Esophagus muscularis mucosa (tissue), 3 donors: Measurements from ENCODE around the gene LCNL1.

Experiments
- CTCF ChIP-seq, 3 experiments: fragments of 200-600 bp in 2 of 3; fragments of 450-650 bp in 1 of 3; sonication (generic) in 2 of 3; IDR thresholded peaks; one replicate each; pipeline ENCODE4 v1.5.1; 2017 to 2019; ENCODE audit warnings: antibody characterized with exemption in 3 of 3, mild to moderate bottlenecking in 2 of 3, moderate library complexity in 1 of 3
- POLR2A ChIP-seq: fragments of 450-650 bp; IDR thresholded peaks from one replicate; pipeline ENCODE4 v1.6.1; 2017; ENCODE audit warnings: antibody characterized with exemption, moderate library complexity, mild to moderate bottlenecking, low read depth
- POLR2AphosphoS5 ChIP-seq, 2 donors: sonication (generic); formaldehyde crosslinking; IDR thresholded peaks; one replicate each; pipeline ENCODE4 v1.6.1; 2017; ENCODE audit warnings: antibody characterized with exemption in 2 of 2

DNA sequence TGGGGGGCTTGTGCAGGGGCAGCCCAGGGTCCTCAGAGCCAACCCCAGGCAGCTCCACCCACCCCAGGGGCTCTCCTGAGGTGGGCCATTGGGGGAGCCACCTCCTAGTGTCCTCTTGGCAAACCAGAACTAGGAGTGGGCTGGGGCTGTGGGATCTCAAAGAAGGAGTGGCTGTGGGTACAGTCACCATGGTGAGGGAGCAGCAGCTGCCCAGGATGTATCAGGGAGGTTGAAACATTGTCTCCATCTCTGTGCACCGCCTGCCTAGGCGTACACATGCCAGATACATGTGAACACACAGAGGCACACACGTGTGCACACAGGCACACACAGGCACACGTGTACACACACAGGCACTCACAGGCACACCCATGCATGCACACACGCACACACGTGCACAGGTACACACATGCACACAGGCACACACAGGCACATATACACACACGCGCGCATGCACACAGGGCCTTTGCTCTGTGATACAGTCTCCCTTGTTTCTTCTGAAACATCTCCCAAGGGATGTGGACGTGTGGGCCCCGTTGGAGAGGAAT is 20.0 kb upstream of the LCNL1 start:
- TF ChIP-seq CTCF (IDR thresholded peaks at IDR 0.05): no peak
- no peak for TF ChIP-seq POLR2A
- TF ChIP-seq POLR2AphosphoS5 (IDR thresholded peaks at IDR 0.05): no peak
